Astrocyte (in vitro differentiated cells and primary cell): ENCODE results near the gene GNB1L. TPM values are rescaled to one million over a fixed set of nuclear protein-coding genes. Genes with fewer than 3 reads are reported as not detected.

ENCODE experiments used
- DNase-seq: peaks from one replicate; pipeline ENCODE4 v3.0.0-alpha.2; 2010; ENCODE audit warnings: low read depth
- FAIRE-seq: peaks from 2 replicates; lab custom pipeline; 2011; peaks lifted over from hg19 to GRCh38; lab: Jason Lieb, UNC
- H2AFZ ChIP-seq: 2 replicates; pipeline ENCODE4 v1.6.0; 2012; ENCODE audit warnings: low read depth, low read length, inconsistent platforms
- H3K27ac ChIP-seq: 2 replicates; pipeline ENCODE4 v1.5.1; 2011; ENCODE audit warnings: low read depth, low read length, inconsistent platforms
- H3K27me3 ChIP-seq: 2 replicates; pipeline ENCODE4 v1.6.0; 2011; ENCODE audit warnings: low read length, inconsistent platforms; ENCODE audit not compliant: insufficient read depth
- H3K36me3 ChIP-seq: 2 replicates; pipeline ENCODE4 v1.5.1; 2011; ENCODE audit warnings: low read length, inconsistent platforms; ENCODE audit not compliant: insufficient read depth
- H3K4me1 ChIP-seq: 2 replicates; pipeline ENCODE4 v1.5.1; 2011; ENCODE audit warnings: low read length, inconsistent platforms; ENCODE audit not compliant: insufficient read depth
- H3K4me2 ChIP-seq: 2 replicates; pipeline ENCODE4 v1.6.0; 2012; ENCODE audit warnings: low read length, inconsistent platforms
- H3K4me3 ChIP-seq: 2 replicates; pipeline ENCODE4 v1.5.1; 2011; ENCODE audit warnings: low read depth, mild to moderate bottlenecking, low read length, inconsistent platforms; ENCODE audit not compliant: insufficient read depth
- H3K79me2 ChIP-seq: 2 replicates; pipeline ENCODE4 v1.6.0; 2012; ENCODE audit warnings: mild to moderate bottlenecking, low read length, inconsistent platforms; ENCODE audit not compliant: insufficient read depth
- H3K9ac ChIP-seq: 2 replicates; pipeline ENCODE4 v1.6.0; 2012; ENCODE audit warnings: mild to moderate bottlenecking, low read length, inconsistent platforms
- H3K9me3 ChIP-seq: 2 replicates; pipeline ENCODE4 v1.5.1; 2012; ENCODE audit warnings: low read depth, mild to moderate bottlenecking, low read length, inconsistent platforms; ENCODE audit not compliant: insufficient read depth
- H4K20me1 ChIP-seq: 2 replicates; pipeline ENCODE4 v1.6.0; 2012; ENCODE audit warnings: low read length, inconsistent platforms; ENCODE audit not compliant: insufficient read depth
- H3K27ac Mint-ChIP-seq: one replicate; pipeline ENCODE4 v1.8.0; 2021; ENCODE audit warnings: mild to moderate bottlenecking, mixed read lengths; ENCODE audit not compliant: unreplicated experiment
- H3K27me3 Mint-ChIP-seq: one replicate; pipeline ENCODE4 v1.8.0; 2021; ENCODE audit warnings: low read depth, mixed read lengths; ENCODE audit not compliant: unreplicated experiment
- H3K36me3 Mint-ChIP-seq: one replicate; pipeline ENCODE4 v1.8.0; 2021; ENCODE audit warnings: low read depth, mixed read lengths; ENCODE audit not compliant: unreplicated experiment
- H3K4me1 Mint-ChIP-seq: one replicate; pipeline ENCODE4 v1.8.0; 2021; ENCODE audit warnings: low read depth, mixed read lengths; ENCODE audit not compliant: unreplicated experiment
- H3K4me3 Mint-ChIP-seq: one replicate; pipeline ENCODE4 v1.8.0; 2021; ENCODE audit warnings: mild to moderate bottlenecking, moderate library complexity, mixed read lengths; ENCODE audit not compliant: unreplicated experiment
- H3K9me3 Mint-ChIP-seq: one replicate; pipeline ENCODE4 v1.8.0; 2021; ENCODE audit warnings: mild to moderate bottlenecking, mixed read lengths; ENCODE audit not compliant: unreplicated experiment
- EZH2 ChIP-seq: IDR thresholded peaks from 2 replicates; pipeline ENCODE4 v1.6.1; 2012; ENCODE audit warnings: mild to moderate bottlenecking, low read length, inconsistent platforms; ENCODE audit not compliant: insufficient read depth
- total RNA-seq: library from RNA; stranded (reverse); gene quantifications from 2 replicates; pipeline ENCODE4 v1.2.1, GENCODE V29; 2021
- TF ChIP-seq, protein P1 (sequence below): IDR thresholded peaks from 2 replicates; pipeline ENCODE4 v1.5.1; 2011; ENCODE audit warnings: low read depth, mild to moderate bottlenecking, inconsistent platforms, low read length, moderate library complexity; ENCODE audit not compliant: insufficient read depth

Gene GNB1L
- total RNA-seq, 1 donor from 2014 or later: 14.3 TPM

DNA sequence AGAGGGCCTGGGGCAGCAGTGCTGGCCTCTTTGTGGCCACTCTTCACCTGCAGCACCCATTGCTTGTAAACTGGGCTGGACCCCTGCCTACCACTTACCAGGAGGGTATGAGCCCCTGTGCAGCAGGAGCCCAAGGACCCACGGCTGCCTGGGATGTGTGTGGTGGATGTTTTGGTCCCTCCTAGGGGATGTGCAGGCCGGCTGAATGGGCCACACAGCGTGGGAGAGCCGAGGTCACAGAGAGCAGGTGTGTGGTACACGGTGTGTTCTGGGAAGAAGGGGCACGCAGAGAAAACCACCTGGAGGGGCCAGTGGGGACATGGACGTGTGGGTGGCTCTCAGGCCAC, 19.3 kb upstream of the GNB1L start:
- H3K4me3 Mint-ChIP-seq: no peak overlapping the region
- H3K4me1 ChIP-seq: peaks cover 38% of the 10 kb centered on the region
- DNase-seq (no peak), FAIRE-seq (no peak)
- no peak for TF ChIP-seq EZH2
- TF ChIP-seq, protein P1, sequence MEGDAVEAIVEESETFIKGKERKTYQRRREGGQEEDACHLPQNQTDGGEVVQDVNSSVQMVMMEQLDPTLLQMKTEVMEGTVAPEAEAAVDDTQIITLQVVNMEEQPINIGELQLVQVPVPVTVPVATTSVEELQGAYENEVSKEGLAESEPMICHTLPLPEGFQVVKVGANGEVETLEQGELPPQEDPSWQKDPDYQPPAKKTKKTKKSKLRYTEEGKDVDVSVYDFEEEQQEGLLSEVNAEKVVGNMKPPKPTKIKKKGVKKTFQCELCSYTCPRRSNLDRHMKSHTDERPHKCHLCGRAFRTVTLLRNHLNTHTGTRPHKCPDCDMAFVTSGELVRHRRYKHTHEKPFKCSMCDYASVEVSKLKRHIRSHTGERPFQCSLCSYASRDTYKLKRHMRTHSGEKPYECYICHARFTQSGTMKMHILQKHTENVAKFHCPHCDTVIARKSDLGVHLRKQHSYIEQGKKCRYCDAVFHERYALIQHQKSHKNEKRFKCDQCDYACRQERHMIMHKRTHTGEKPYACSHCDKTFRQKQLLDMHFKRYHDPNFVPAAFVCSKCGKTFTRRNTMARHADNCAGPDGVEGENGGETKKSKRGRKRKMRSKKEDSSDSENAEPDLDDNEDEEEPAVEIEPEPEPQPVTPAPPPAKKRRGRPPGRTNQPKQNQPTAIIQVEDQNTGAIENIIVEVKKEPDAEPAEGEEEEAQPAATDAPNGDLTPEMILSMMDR: no peak
- no peaks in the 10 kb centered on the region for H3K27me3 ChIP-seq
- H3K36me3 Mint-ChIP-seq: no peaks in the 10 kb centered on the region
- no peak overlapping the region for H3K27ac ChIP-seq
- no peaks in the 10 kb centered on the region for H3K79me2 ChIP-seq
- no peaks in the 10 kb centered on the region for H3K9me3 Mint-ChIP-seq
- H3K9ac ChIP-seq: no peak overlapping the region
- no peaks in the 10 kb centered on the region for H3K9me3 ChIP-seq
- H4K20me1 ChIP-seq: no peaks in the 10 kb centered on the region
- no peaks in the 10 kb centered on the region for H3K27me3 Mint-ChIP-seq
- no peak overlapping the region for H3K4me3 ChIP-seq
- no peak overlapping the region for H2AFZ ChIP-seq
- H3K4me1 Mint-ChIP-seq: peaks cover 10% of the 10 kb centered on the region
- H3K4me2 ChIP-seq: no peak overlapping the region
- no peak overlapping the region for H3K27ac Mint-ChIP-seq
- H3K36me3 ChIP-seq: no peaks in the 10 kb centered on the region

DNA sequence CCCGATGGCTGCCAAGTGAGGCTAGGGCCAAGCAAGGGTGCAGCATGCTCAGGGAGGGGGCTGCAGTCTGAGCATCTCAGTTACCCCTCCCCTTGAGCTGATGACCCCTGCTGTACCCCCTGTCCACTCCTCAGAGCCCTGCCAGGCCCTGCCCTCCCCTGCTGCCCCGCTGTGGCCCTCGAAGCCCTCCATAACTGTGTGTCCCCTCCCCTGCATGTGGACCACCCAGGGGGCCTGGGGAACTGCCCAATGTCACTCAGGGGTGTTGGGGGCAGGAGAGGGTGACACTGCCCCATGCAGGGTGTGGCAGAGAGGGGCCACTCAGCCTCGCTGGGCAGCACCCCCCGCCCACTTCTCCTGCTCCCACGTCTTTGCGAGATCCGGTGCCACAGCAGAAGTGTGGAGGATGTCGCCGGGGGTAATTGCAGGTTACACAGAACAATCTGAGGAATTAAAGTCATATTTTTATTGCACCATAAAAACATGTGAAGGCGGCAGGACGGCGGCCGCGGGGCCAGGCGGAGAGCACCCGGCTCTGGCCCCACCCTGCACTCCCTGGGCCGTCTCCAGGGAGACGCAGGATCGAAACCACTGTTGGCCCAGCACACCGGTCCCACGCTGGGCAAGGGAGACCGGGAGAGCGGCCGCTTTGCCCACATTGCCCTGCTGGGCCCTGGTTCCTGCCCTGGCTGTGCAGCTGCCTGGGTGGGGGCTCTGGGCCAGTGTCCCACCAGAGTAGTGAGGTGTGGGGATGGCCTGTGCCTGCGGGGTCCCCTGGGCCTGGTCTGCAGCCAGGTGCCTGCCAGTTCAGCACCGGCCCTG, 18.7 kb upstream of the GNB1L start:
- no peak overlapping the region for H3K4me2 ChIP-seq
- Mint-ChIP-seq H3K27me3 (no peaks in the 10 kb centered on the region), H3K4me3 (no peak overlapping the region), H3K27ac (no peak overlapping the region), H3K9me3 (no peaks in the 10 kb centered on the region), H3K36me3 (no peaks in the 10 kb centered on the region), H3K4me1 (peaks cover 7% of the 10 kb centered on the region)
- DNase-seq (no peak), FAIRE-seq (no peak)
- peaks cover 38% of the 10 kb centered on the region for H3K4me1 ChIP-seq
- no peaks in the 10 kb centered on the region for H3K36me3 ChIP-seq
- H4K20me1 ChIP-seq: no peaks in the 10 kb centered on the region
- H3K27me3 ChIP-seq: no peaks in the 10 kb centered on the region
- no peak overlapping the region for H3K4me3 ChIP-seq
- no peak overlapping the region for H2AFZ ChIP-seq
- TF ChIP-seq, protein P1: no peak
- no peaks in the 10 kb centered on the region for H3K79me2 ChIP-seq
- no peaks in the 10 kb centered on the region for H3K9me3 ChIP-seq
- no peak overlapping the region for H3K9ac ChIP-seq
- H3K27ac ChIP-seq: no peak overlapping the region

DNA sequence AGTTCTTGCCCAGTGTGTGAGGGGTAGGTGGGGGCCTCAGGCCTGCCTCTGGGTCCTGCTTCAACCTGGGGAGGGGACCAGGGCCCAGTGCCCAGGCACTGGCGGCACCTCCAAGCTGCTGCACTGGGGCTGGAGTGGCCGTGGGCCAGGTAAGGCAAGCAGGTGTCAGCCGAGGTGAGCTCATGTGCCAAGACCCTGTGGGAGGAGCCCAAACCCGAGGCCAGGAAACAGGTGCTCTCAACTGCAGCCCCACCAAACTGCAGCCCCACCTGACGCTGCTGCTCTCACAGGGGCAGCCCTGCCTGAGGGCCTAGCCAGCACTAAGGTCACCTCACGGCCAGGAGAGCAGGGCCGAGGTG, 18.1 kb upstream of the GNB1L start:
- DNase-seq: no peak
- H3K27me3 Mint-ChIP-seq: no peaks in the 10 kb centered on the region
- H3K9me3 ChIP-seq: no peaks in the 10 kb centered on the region

More for the DNA sequence above, 18.1 kb upstream of the GNB1L start:
- peaks cover 5% of the 10 kb centered on the region for H3K4me1 Mint-ChIP-seq
- H3K36me3 Mint-ChIP-seq: no peaks in the 10 kb centered on the region
- H3K4me3 ChIP-seq: no peak overlapping the region
- H3K4me1 ChIP-seq: peaks cover 34% of the 10 kb centered on the region
- H4K20me1 ChIP-seq: no peaks in the 10 kb centered on the region
- H3K4me2 ChIP-seq: no peak overlapping the region
- H2AFZ ChIP-seq: no peak overlapping the region
- FAIRE-seq: no peak
- no peak overlapping the region for H3K27ac Mint-ChIP-seq
- H3K36me3 ChIP-seq: no peaks in the 10 kb centered on the region
- H3K9ac ChIP-seq: no peak overlapping the region
- H3K27ac ChIP-seq: no peak overlapping the region
- TF ChIP-seq EZH2: no peak
- TF ChIP-seq, protein P1: no peak
- H3K4me3 Mint-ChIP-seq: no peak overlapping the region
- no peaks in the 10 kb centered on the region for H3K27me3 ChIP-seq
- H3K79me2 ChIP-seq: no peaks in the 10 kb centered on the region
- no peaks in the 10 kb centered on the region for H3K9me3 Mint-ChIP-seq
